Heart left ventricle (tissue), 16 donors: ENCODE measurements around the gene ANKZF1. TPM values are rescaled to one million over a fixed set of nuclear protein-coding genes. Genes with fewer than 3 reads are reported as not detected.

ENCODE experiments used
- ATAC-seq, 4 donors: fragments of 200-7000 bp; cut with Tn5 transposase; one replicate each; pipeline ENCODE4 v1.9.1; 2020 to 2022; ENCODE audit warnings: moderate library complexity in 4 of 4, mild to moderate bottlenecking in 3 of 4, moderate number of reproducible peaks in 1 of 4
- DNase-seq, 5 donors: peaks; one replicate each; pipeline ENCODE4 v3.0.0-alpha.2; 2020
- H3K27ac ChIP-seq, 12 donors: fragments of 200-600 bp; sonication (generic) in 4 of 12; one replicate each; pipeline versions ENCODE4 v1.5.0 to v1.8.0; 2016 to 2022; ENCODE audit warnings: mild to moderate bottlenecking in 2 of 12
- H3K27me3 ChIP-seq, 9 donors: fragments of 200-600 bp; sonication (generic) in 2 of 9; one replicate each; pipeline versions ENCODE4 v1.5.1 to v1.8.0; 2016 to 2022; ENCODE audit warnings: mild to moderate bottlenecking in 3 of 9
- H3K36me3 ChIP-seq, 9 donors: fragments of 200-600 bp; sonication (generic) in 2 of 9; one replicate each; pipeline versions ENCODE4 v1.5.0 to v1.8.0; 2018 to 2022; ENCODE audit warnings: mild to moderate bottlenecking in 2 of 9
- H3K4me1 ChIP-seq, 12 donors: fragments of 200-600 bp; sonication (generic) in 4 of 12; one replicate each; pipeline versions ENCODE4 v1.5.0 to v1.8.0; 2016 to 2022; ENCODE audit warnings: mild to moderate bottlenecking in 3 of 12
- H3K4me3 ChIP-seq, 12 donors: fragments of 200-600 bp; sonication (generic) in 4 of 12; one replicate each; pipeline versions ENCODE4 v1.5.0 to v1.8.0; 2017 to 2022; ENCODE audit warnings: mild to moderate bottlenecking in 9 of 12, moderate library complexity in 4 of 12
- H3K9me3 ChIP-seq, 12 donors: fragments of 200-600 bp; sonication (generic) in 4 of 12; one replicate each; pipeline versions ENCODE4 v1.5.0 to v1.8.0; 2016 to 2022; ENCODE audit warnings: mild to moderate bottlenecking in 1 of 12
- POLR2A ChIP-seq, 2 donors: fragments of 450-650 bp; IDR thresholded peaks; one replicate each; pipeline ENCODE4 v1.6.1; 2017; ENCODE audit warnings: antibody characterized with exemption in 2 of 2, mild to moderate bottlenecking in 2 of 2, moderate library complexity in 2 of 2
- WGBS, 4 donors: extraction: QIAGEN DNeasy Blood & Tissue Kit in 2 of 4; methylation state at CpG; one replicate each; pipeline versions ENCODE4 v1.1.5 to v1.1.7; 2013 to 2018; 5-methylcytosine and 5-hydroxymethylcytosine counted together
- intact Hi-C, 10 donors: fragments of 100-400 bp; cut with DNase I; formaldehyde crosslinking; loops; one replicate each; pipeline versions ENCODE4 v1.11.1 to v1.14.2; 2022
- polyA plus RNA-seq, 2 donors: library from polyadenylated mRNA; stranded (reverse); fragments of 200-250 nt; gene quantifications; one replicate each; pipeline ENCODE4 v1.2.3, GENCODE V29; 2013
- total RNA-seq, 9 donors: library from RNA; depleted of rRNA in 2 of 9; stranded (reverse); fragments of >200 nt in 2 of 9; fragmentation: NEBNext Ultra II Directional in 3 of 9; extraction: Animal tissue kit (Norgen Biotek cat#: 25700) in 3 of 9; gene quantifications; one replicate each; pipeline versions ENCODE4 v1.1.0 to v1.2.4, GENCODE V29; 2016 to 2023
- TF ChIP-seq, protein P1 (sequence below), 12 donors: fragments of 200-600 bp; sonication (generic) in 4 of 12; IDR thresholded peaks; one replicate each; pipeline versions ENCODE4 v1.5.0 to v1.8.0; 2018 to 2022; ENCODE audit warnings: antibody characterized with exemption in 12 of 12, mild to moderate bottlenecking in 5 of 12
- donor health status: ischemic (EF 13 %, LVEDD 7.1; RV severe dilation, severe dysfunction).
- donor health status: healthy with polysubstance abuse.
- donor health status: DM: no; HTN: yes; CAD: no.
- donor health status: DM: no; HTN: no; CAD: no.
- donor health status: ischemic (EF 25% LVEDD 6.9; RV normal size, moderate dysfunction).
- donor health status: ischemic (EF 25% LVEDD 5.7; RV mildly dilated, moderate dysfunction).
- donor health status: healthy.
- donor health status: DM: yes; HTN: yes; CAD: no.
- donor health status: ischemic (EF 35%, LVEDD 5.7; RV mildly dilated, moderate dysfunction).
- donor health status: nonischemic (EF 11% LVEDD 7.7; RV severe dilation, severe dysfunction).
- donor health status: DM: yes; HTN: yes; CAD: no.
- donor health status: PGD.
- donor health status: ischemic (EF 29% LVEDD 5.4; RV normal size, mild dysfunction).
- donor health status: nonischemic (EF 23%, LVEDD 6.1; RV moderate dilation, normal function).

The ANKZF1 gene
- total and polyA plus RNA-seq, 11 donors, result 14.0 to 36.8 (median 26.3) TPM

DNA sequence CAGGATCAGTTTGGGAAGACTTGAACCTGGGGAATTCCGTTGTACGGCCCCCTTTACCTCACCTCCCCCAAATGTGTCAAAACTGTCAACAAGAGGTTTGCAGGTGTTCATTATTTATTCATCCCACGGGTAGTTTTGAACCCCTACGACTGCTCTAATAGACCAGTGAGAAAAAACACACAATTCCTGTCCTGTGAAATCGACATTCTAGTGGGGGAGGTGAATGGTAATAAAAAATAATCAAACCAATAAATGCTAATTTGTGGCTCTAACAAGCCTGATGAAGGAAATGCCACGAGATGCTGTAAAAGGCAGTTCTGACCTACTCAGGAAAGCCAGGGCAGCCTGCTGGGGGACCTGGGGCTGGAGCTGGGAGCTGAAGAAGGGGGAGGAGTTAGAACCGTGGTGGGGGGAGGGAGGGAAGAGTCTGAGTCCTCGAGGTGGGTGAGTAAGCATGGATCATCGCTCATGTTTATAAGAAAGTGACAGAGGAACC, 49.1 kb downstream of the ANKZF1 start:
- H3K4me1 ChIP-seq, result peaks cover 7 to 50% (median 30%) of the 10 kb centered on the region in 12 donors
- WGBS, 4 donors, result 17 to 25% (median 18%) methylated on average over 9 of the region's 9 CpGs
- intact Hi-C loops, result loop anchor here in 6 of 10 donors (1.0 to 5.0 kb wide), 7 partner anchors 16 to 489 kb away; partner anchors contain the start of genes CNPPD1 (in 5 of the 6), RETREG2 (in 3 of the 6), GLB1L (in 1 of the 6) and STK16 (in 1 of the 6)
- H3K27ac ChIP-seq, result peak overlapping the region; percentile 72 to 100 (median 99)
- TF ChIP-seq, protein P1, sequence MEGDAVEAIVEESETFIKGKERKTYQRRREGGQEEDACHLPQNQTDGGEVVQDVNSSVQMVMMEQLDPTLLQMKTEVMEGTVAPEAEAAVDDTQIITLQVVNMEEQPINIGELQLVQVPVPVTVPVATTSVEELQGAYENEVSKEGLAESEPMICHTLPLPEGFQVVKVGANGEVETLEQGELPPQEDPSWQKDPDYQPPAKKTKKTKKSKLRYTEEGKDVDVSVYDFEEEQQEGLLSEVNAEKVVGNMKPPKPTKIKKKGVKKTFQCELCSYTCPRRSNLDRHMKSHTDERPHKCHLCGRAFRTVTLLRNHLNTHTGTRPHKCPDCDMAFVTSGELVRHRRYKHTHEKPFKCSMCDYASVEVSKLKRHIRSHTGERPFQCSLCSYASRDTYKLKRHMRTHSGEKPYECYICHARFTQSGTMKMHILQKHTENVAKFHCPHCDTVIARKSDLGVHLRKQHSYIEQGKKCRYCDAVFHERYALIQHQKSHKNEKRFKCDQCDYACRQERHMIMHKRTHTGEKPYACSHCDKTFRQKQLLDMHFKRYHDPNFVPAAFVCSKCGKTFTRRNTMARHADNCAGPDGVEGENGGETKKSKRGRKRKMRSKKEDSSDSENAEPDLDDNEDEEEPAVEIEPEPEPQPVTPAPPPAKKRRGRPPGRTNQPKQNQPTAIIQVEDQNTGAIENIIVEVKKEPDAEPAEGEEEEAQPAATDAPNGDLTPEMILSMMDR (IDR thresholded peaks at IDR 0.05), result no peak
- no peak for TF ChIP-seq POLR2A (IDR thresholded peaks at IDR 0.05)
- H3K4me3 ChIP-seq, result peak overlapping the region in 10 of 12 donors; percentile 60 to 97 (median 84)
- H3K36me3 ChIP-seq, result peaks cover 0 to 35% (median 34%) of the 10 kb centered on the region in 9 donors
- peak in 1 of 5 donors; percentile 9 for DNase-seq
- H3K9me3 ChIP-seq, result no peaks in the 10 kb centered on the region
- no peaks in the 10 kb centered on the region for H3K27me3 ChIP-seq
- peak in 1 of 4 donors; percentile 25 for ATAC-seq

DNA sequence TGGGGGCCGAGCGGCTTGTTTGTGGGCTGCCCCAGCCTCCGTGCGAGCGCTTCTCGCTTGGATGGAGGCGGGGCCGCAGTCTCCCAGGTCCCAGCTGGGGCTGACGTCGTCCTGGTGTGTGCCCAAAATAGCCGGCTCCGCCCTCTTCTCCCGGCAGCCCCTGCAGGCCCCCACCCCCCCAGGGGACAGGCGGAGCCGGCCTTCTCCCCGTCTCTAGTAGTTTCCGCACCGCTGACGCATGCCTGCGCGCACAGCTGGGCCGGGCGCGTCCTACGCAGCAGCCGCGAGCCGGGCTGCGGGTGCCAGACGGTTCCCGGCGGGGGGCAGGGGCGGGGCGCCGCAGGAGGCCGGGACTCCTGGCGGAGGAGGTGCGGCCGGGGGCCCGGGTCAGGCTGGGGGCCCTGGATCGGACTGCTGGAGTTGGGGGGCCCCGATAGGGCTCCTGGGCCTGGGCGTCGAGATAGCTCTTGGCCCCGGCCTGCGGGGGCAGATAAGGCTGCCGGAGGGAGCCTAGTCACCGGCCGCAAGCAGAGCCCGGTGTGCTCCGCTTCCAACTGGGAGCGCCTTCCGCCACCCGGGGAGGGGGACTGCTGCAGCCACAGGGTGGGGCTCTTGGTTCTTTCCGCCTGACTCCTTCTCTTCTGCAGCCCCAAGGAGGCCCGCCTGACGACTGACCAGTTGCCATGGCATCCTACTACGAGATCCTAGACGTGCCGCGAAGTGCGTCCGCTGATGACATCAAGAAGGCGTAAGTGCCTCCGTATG, 49.7 kb downstream of the ANKZF1 start, which contains the start of gene DNAJB2:
Gene DNAJB2, plus strand, starts transcription at position 216 of the 765 bp plus-strand sequence. Its CDS starts 468 bp downstream, at position 684.
- Histone ChIP-seq H3K9me3 (no peaks in the 10 kb centered on the region), H3K4me3 (peak within 1 kb of the TSS; percentile 60 to 97 (median 82)), H3K27me3 (no peaks in the 10 kb centered on the region), H3K36me3 (peaks cover 0 to 42% (median 40%) of the 10 kb centered on the region in 9 donors), H3K4me1 (peaks cover 7 to 43% (median 26%) of the 10 kb centered on the region in 12 donors), H3K27ac (peak within 1 kb of the TSS; percentile 91 to 100 (median 99))
- intact Hi-C loops, result loop anchor here in 6 of 10 donors (1.0 to 5.0 kb wide), 7 partner anchors 15 to 488 kb away; partner anchors contain the start of genes CNPPD1 (in 5 of the 6), RETREG2 (in 3 of the 6), GLB1L (in 1 of the 6) and STK16 (in 1 of the 6)
- DNase-seq, result peak; percentile 99 to 100 (median 99)
- 0 to 1% (median 0%) methylated on average over 21 to 65 of the region's 65 CpGs for WGBS, 4 donors
- TF ChIP-seq, protein P1 (IDR thresholded peaks at IDR 0.05), result peak in 6 of 12 donors; percentile 5 to 37 (median 26)
- TF ChIP-seq POLR2A (IDR thresholded peaks at IDR 0.05), result peak in 1 of 2 donors; percentile 95
- peak; percentile 95 to 97 (median 97) for ATAC-seq

DNA sequence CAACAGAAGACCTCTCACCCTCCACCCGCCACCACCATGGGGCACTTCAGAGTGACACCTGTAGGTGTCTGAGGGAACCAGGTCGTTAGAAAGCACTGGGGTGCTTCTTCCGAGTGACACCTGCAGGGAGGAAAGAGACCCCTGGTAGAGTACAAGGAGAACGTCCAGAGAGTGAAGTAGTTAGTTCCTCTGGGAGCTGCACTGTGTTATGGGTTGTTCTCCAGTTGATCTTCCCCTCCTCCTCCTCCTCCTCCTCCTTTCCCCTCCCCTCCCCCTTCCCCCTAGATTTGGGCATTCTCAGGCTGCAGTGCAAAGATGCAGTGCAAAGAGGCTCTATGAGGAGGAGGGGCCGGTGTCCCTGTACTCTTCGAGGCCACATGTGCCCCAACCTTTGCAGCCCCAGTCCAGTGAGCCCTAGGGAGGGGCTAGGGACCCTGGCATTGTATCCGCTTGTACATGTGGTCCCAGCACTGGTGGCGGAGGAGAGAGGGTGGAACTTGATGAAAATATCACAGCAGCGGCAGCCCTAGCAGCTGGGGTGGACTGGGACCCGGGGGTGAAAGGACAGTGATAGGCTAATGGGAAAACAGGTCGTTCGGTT, 50.4 kb downstream of the ANKZF1 start:
- DNase-seq, result peak in 1 of 5 donors; percentile 20
- 37 to 41% (median 39%) methylated on average over 11 to 12 of the region's 12 CpGs for WGBS, 4 donors
- peak overlapping the region; percentile 60 to 97 (median 82) for H3K4me3 ChIP-seq
- no peaks in the 10 kb centered on the region for H3K9me3 ChIP-seq
- H3K27ac ChIP-seq, result peak overlapping the region; percentile 91 to 100 (median 99)
- H3K27me3 ChIP-seq, result no peaks in the 10 kb centered on the region
- peaks cover 7 to 39% (median 26%) of the 10 kb centered on the region in 12 donors for H3K4me1 ChIP-seq
- intact Hi-C loops, result loop anchor here in 6 of 10 donors (1.0 to 5.0 kb wide), 8 partner anchors 14 to 487 kb away; partner anchors contain the start of genes CNPPD1 (in 5 of the 6), RETREG2 (in 3 of the 6), ABCB6 (in 1 of the 6) and GLB1L (in 1 of the 6)
- ATAC-seq, result no peak
- peaks cover 0 to 48% (median 47%) of the 10 kb centered on the region in 9 donors for H3K36me3 ChIP-seq
- TF ChIP-seq POLR2A (IDR thresholded peaks at IDR 0.05), result no peak
- TF ChIP-seq, protein P1 (IDR thresholded peaks at IDR 0.05), result peak in 1 of 12 donors; percentile 5
